ENCODE results near the gene TMEM150A.
"Not testable (repeated sequence)": the region's sequence is repeated elsewhere in the genome, so short reads cannot be mapped to it uniquely, and the experiment has no call there.

The TMEM150A gene

DNA sequence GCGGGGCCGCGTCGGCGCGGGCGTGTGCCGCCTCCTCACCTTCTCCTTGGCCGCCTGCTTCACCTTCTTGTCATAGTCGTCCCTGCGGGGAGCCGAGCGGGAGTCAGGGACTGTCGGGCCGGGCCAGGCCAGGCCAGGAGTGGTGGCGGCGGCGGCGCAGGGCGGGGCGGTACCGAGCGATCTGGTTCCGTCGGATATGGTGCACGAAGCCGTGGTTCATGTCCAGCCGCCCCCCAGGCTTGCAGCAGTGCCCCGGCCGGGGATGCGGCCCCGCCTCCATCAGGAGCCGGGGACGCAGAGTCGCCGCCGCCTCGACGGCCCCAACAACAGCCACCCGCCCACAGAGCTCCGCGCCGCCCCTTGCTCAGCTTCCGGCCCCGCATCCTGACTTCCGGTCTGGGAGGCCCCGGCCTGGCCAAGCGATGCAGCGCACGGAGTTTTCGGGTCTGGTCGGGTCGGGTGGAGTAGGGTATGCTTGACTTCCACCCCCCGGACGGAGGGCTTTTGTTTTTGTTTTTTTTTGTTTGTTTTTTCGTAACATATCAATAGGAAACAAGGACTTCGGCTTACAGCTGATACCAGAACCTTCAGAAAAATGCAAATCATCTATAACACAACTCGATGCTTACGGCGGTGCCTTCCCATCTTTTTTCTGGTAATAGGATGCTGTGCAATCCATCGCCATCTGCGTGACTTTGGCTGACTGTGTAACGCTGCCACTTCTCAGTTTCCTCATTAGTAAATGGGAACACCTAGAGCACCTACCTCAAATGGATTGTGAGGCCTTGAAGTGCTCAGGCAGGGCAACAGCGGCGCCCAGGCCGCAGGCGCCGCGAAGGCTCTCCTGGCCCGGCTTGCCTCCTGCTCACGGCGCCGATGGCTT, 9.4 kb upstream of the TMEM150A start, which contains the start of gene C2orf68:
Gene C2orf68, minus strand, starts transcription at position 362 of the 883 bp plus-strand sequence. Its CDS starts 82 bp downstream, at position 280.
- DNase-seq (ENCODE audit: low spot score), result peak; percentile 85

DNA sequence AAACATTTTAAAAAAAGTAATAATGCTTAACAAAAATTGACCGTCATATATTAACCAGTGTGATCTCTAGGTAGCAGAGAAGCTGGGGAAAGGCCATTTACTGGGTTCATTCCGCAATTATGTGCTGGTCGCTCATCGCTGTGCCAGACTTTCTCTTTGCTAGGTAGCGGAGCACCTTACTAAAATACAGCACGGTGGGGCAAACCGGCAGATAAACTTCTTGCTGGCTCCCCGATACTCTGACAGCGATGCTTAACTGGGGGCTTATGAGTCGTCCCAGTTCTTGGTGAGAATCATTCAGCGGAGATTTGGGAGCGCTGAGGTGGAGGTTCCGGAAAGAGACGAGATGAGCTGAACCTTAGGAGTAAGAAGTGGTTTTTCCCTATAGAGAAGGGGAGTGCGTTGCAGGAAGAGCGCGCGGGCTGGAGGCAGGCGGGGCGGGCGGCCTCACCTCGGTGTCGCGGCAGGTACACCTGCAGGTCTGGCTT, 8.8 kb upstream of the TMEM150A start:
- DNase-seq (ENCODE audit: low spot score), result no peak

DNA sequence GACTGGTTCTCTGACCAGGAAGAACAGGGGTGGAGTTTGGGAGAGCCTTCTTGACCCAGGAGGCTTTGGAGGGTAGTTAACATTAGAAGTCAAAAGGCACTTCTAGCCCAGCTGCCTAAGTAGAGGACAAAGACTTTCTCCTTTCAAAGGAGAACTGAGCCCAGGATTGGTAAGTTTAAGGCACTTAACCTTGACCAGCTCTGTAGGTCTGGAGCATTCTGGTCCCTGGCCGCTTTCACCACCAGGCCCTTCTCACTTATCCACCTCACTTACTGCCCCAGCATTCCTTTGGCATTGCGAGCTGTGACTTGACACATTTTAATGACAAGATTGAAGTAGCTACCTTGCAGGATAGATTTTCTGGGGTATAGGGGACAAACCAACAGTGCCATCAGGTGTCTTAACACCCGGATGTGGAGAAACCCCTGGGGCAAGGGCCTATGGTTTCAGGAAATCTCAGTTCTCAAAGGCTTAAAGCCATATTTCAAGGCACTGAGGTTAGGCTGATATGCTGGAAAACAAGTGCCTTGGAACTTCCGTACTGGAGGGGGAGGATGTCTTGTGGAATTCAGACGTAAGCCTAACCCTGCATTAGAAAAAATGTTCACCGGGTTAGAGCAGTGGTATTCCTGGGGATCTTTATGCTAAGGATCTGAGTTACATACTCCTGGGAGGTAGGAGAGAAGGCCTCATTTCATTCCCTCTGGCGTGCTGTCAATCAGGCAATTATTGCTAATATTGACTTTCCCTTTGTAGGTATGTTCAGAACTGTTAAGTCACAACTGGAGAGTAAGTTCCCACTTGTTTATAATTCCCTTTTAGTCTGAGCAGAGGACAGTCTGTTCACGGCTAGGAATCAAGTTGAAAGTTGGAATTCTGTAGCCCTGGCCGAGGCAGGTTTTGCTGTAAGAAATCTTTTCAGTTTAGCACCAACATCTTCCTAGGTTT, 5.0 kb upstream of the TMEM150A start:
- no peak for DNase-seq (ENCODE audit: low spot score)

DNA sequence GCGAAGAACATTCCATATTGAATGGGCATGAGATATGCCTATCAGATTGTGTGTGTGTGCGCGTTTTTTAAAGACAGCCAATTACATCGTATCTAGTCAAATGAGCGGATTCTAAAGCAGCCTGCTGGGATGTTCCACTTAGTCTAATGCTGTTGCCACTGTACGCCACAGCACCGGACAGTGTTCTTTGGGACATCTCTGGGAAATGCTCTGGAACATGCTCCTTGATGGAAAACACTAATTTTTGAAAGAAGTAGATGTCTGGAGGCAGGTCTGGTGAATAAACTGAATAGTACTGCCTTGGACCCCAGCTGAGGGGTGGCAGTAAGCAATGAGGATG, 3.6 kb upstream of the TMEM150A start:
- DNase-seq (ENCODE audit: low spot score), result no peak

DNA sequence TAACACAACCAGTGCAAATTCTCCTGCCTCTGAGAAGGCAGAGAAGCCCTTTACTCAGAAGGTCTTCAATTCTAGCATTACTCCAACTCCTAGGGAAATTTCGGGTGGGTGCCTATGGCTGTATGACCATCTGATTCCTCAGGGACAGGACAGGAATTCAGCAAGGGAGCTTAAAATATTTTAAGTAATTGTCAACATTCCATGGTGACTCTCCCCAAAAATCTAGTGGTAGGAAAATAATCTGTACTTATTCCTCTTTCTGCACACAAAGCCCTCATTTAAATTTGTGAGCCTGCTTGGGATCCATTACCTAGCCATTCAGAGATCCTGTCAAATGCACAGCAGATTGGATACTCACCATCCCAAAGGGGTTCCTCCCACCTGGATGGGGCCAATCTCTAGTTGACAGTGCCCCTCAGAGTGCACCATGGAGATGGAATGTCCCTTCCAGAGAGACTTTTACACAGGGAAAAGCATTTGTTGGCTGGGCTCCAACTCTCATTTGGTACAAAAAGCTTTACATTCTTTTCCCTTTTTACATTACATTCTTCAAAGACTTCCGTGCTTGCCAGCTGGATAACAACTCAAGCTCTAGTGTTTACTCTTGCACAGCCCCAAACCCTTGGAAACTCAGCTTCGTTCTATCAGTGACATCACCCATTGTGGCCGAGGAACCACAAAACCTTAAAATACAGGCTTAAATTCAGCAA, 3.1 kb upstream of the TMEM150A start:
- DNase-seq (ENCODE audit: low spot score), result no peak

DNA sequence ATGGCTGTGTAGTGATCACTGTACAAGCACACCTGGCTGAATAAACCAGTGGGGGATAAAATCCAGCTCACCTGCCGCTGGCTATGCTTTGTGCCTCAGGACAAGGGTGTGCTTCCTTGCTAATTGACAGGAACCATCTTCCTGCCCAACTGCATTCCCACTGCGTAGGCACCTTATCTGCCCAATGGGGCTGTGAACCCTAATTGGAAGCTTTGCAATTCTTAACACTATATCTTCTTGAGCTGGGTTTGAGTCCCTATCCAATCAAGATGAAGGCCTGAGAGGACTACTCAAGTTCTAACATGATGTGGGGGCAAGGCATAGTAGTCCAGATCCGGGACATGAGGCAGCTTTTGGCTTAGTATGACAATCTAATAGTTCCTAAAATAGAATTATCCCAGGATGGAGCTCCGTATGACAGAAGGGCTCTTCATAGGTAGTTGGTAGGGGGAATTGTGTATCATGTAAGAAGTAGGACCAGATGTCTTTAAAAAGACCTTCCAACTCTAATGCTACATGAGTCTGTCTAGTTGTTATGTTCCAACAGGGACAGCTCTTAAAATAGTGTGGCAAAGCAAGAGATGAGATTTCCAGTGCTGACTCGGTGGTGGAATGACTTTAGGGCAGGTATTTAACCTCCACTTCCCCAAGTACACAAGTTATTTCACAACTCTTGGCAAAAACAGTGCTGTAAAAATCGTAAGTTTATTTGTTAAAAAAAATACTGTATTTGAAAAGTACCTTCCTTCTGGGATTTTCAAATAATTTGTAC, 2.3 kb upstream of the TMEM150A start:
- no peak for DNase-seq (ENCODE audit: low spot score)

DNA sequence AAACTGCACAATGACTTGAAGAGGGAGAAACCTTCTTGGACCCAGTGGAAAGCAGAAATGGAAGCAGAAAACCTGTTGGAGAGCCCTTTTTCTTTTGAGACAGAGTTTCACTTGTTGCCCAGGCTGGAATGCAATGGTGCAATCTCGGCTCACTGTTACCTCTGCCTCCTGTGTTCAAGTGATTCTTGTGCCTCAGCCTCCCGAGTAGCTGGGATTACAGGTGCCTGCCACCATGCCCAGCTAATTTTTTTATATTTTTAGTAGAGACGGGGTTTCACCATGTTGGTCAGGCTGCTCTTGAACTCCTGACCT, 1.6 kb upstream of the TMEM150A start:
- not testable (repeated sequence) for DNase-seq (ENCODE audit: low spot score)

DNA sequence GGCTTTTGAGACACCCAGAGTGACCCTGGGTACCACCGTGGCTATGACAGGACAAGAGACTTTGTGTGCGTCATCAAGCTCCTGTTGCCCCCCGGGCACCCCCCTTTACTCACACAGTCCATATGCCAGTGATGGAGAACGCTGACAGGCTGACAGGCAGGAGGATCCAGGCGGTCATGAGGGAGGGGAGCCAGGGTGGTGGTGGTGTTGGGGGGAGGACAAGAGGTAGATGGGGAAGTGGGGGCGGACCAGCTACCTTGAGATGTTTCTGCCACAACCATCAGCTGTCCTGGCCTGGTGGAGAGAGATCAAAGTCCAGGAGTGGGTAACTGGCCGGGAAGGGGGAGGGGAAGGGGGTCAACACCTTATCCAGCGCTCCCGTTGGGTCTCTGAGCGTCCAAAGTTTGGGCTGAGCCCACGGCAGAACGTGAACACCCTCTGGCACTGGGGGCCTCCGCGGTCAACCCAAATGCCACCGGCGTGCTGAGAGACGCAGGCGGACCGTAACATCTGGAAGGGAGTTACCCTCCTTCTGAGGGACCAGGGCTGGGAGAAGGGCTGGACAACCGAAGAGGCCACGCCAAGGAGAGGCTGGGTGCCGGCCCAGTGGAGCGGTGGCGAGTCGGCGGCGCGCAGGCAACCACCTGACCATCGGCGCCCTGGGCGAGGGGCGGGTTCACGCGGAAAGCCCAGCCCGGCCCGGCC, 575 bp downstream of the TMEM150A start:
- no peak for DNase-seq (ENCODE audit: low spot score)

DNA sequence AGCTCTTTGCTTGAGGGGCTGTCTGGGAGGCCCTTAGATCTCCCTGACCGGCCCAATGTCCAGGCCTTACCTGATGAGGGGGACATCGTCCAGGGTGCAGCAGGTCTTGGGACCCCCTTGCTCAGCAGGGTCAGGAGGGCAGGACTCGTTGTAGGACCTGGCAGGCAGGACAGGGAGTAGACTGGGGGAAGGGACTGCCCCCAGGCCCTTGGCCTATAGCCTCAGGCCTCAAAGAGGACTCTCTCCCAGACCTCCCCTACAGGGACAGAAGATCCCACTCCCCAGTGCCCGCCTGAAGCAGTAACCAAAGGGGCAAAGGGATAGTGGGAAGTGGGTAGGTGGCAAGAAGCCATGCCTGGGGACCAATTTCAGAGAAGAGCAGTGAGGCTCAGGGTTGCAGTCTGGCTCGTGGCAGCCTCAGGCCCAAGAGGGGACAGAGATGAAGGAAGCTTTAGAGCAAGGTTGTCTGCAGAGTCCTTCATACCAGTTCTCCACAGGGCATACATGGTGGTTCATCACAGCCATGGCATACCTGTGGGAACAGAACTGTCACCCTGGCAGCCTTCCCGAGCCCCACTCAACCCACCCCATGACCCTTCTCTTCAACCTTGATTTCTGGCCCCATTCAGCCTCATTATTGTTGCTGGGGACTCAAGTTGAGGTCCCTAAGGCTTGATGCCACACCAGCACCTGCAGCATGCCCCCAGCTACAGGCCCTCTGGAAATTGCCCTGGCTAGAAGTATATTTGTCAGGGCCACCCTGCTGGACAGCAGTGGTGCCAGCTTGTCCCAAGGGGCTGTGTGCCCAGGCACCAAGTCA, 1.3 kb downstream of the TMEM150A start:
- DNase-seq (ENCODE audit: low spot score), result no peak

DNA sequence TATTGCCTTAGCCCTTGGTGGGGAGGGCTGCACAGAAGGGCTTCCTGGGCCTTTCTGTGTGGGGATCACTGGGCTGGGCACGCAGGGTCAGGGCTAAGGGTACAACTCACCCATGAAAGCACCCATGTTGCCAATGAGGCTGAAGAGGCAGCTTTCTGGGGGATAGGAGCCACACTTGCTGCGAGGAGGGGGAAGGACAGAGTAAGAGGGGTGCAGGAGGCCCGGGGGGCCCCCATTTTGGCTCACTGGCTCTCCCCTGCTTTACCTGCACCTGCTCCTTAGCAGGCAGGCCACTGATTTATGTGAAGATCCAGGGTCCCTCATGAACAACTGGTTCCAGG, 2.3 kb downstream of the TMEM150A start:
- DNase-seq (ENCODE audit: low spot score), result no peak

DNA sequence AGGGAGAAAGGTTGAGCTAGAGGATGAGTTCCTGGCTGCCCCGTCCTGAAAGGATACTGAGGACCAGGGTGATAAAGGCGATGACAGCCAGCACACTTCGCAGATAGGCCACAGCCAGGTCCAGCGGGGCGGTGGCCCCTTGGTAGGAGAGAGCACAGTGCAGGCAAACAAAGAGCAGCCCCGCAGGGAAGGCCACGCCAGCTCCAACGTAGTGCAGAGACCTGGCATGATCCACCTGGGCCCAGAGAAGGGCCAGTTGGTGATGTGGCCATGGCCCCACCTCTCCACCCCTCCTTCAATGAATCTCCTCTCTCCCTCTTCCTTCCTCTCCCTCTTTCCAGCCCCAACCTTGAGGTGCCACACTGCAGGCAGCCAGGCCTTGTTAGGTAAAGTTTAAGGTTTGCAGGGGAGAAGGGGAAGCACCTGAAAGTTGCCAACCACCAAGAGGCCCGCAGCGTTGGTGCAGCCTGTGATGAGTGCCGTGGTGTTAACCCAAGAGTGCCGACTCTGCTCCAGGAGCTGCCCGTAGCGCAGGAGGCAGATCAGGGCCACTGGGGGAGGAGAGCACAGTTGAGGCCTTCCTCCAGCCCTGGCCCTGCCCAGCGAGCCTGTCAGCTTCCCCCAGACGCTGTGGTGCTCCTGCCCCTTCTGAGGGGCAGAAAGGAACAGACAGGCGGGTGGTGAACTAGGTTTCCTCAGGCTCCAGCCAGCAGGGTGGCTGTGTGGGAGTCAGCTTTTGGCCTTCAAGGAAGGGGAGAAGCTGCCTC, 2.8 kb downstream of the TMEM150A start:
- no peak for DNase-seq (ENCODE audit: low spot score)

DNA sequence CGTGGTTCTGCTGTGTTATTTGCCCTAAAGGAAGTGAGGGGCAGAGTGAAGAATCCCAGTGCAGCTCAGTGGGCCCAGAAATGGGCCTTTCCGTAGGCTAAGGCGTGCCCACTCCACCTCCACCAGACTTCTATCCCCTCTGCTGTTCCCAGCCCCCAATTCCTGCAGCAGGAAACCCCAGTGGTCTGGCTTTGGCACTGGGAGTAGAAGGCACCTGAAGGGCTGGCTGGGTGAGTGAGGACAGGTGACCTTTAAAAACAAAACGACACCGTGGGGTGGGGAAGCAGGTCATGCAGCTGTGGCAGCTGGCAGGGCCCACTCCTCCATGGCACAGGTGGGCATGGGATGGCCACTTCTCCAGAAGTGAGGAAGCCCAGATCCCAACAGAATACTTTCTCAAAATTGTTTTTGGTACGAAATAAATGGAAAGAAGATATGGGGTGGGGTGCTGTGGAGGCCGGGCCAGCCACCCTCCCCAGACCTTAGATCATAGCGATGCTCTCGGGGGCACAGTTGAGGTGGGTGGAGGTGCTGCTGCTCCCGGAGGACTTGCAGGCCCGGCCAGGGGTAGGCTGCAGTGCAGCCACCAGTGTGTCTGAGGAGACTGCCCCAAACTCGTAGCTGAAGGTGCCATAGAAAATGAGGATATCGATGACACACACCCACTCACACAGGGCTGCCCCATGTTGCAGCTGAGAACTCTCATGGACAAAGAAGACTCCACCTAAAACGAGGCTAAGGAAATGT, 3.7 kb downstream of the TMEM150A start:
- no peak for DNase-seq (ENCODE audit: low spot score)

DNA sequence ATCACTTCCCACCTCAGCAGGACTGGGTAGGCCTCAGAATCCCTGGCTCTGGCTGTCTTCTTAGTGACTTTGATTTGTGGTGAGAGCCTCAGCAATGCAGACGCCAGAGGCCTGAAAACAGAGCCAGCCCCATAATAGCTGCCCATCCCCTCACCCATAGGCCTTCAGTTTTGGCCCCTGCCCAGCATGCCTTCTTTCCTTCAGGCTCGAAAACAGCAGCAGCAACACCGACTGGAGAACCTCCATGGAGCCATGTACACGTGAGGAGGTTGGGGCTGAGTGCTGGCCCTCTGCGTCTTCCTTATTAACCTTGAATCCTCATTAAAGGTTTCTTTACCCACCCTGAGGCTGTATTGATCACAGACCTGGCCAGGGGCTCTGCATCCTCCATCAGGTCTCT, 5.3 kb downstream of the TMEM150A start:
- no peak for DNase-seq (ENCODE audit: low spot score)

DNA sequence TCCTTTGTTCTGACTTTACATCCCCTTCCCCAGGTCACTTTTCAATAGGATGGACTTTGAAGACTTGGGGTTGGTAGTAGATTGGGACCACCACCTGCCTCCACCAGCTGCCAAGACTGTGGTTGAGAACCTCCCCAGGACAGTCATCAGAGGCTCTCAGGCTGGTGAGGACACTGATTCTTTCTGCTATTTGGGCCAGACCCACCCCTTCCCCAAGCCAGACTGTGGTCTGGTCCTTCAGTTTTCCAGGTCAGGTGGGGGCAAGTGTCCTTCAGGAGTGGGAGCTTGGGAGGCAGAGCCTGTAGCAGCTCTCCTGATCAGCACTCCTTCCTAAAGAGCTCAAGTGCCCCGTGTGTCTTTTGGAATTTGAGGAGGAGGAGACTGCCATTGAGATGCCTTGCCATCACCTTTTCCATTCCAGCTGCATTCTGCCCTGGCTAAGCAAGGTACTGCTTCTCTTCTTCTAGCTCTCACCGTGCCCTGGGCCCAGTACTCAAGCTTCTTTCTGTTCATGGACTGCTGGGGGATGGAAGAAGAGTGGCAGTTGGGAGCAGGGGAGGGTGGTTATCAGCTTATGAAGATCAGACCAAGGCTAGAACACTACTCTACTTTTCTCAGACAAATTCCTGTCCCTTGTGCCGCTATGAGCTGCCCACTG, 5.9 kb downstream of the TMEM150A start:
- no peak for DNase-seq (ENCODE audit: low spot score)

DNA sequence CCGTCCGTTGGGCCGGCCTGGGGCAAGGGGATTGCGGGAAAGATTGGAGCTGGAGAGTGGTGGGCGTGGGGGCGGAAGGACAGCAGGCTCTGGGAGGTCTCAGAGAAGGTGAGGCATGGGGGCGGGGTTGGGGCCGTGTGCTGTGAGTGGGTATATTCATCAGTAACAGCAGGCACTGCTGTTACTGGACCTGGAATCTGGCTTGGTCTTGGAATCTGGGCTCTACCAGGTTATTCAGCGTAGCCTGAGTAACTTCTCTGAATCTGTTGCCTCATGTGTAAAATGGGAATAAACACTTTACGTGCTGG, 6.5 kb downstream of the TMEM150A start:
- DNase-seq (ENCODE audit: low spot score), result peak; percentile 33

DNA sequence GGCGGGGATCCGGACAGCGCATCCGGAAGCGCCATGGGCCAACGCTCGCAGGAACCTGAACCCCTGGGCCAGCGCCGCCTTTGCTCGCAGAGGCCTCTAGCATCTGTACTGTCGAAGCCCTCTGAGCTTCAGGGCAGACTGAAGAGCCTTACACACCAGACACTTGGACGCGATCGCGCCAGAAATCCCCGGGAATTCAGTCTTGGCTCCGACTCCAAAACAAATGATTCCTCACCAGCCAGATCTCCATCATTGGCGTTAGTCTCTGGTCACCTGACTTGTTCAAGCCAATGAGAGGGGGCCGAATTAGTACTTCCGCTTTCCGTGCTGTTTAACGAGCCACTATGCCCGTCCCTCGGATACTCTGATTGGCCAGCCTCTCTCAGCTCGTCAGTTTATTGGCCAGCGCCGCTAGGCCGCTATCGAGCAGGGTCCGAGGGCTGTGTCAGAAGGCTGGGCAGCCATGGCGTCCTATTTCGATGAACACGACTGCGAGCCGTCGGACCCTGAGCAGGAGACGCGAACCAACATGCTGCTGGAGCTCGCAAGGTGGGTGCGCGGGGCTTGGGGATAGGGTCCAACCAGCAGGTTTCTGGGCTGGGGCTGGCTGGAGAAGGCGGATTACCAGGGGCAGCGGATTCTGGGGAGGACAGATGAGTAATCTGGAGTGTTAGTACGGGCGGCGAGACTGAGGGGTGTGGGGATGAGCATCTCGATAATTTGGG, 7.0 kb downstream of the TMEM150A start, which contains the start of gene RNF181:
Gene RNF181, plus strand, starts transcription at position 445 of the 725 bp plus-strand sequence. Its CDS starts 19 bp downstream, at position 464.
- peak; percentile 98 for DNase-seq (ENCODE audit: low spot score)

DNA sequence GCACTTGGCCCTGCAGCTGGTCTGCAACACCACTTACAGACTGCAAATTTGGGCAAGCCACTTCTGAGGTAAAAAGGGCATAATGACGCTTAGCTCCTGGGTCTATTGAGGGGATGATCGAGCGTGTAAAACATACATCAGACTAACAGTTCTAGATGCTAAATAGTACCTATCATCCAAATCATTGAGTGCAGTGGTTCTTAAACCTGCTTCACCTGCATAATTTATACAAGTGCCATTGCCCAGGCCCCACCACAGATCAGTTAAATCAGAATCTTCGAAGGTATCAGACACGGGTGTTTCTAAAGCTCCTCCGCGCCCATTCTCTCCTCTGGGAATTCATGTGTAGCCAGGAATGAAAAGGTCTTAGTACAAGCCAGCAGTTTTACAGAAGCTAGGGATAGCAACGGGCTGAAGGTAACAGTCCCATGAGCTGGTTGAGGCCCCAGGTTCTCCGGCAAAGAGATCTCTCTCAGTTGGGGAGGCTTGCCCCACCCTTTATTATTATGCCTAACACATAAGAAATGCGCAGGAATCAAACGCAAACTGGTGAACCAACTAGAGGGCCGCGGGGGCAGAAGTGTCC, 7.7 kb downstream of the TMEM150A start:
- no peak for DNase-seq (ENCODE audit: low spot score)

Measured in hematopoietic multipotent progenitor cell treated with erythropoietin and hydrocortisone succinate and interleukin-3 and kit ligand, for 17 days (in vitro differentiated cells).